ENCODE measurements around the gene KLK12. TPM values are rescaled to one million over a fixed set of nuclear protein-coding genes. Genes with fewer than 3 reads are reported as not detected.

Gene KLK12
- total RNA-seq, 4 donors from 2014 or later, result 0.40 to 1.2 (median 0.54) TPM; not detected in 1

DNA sequence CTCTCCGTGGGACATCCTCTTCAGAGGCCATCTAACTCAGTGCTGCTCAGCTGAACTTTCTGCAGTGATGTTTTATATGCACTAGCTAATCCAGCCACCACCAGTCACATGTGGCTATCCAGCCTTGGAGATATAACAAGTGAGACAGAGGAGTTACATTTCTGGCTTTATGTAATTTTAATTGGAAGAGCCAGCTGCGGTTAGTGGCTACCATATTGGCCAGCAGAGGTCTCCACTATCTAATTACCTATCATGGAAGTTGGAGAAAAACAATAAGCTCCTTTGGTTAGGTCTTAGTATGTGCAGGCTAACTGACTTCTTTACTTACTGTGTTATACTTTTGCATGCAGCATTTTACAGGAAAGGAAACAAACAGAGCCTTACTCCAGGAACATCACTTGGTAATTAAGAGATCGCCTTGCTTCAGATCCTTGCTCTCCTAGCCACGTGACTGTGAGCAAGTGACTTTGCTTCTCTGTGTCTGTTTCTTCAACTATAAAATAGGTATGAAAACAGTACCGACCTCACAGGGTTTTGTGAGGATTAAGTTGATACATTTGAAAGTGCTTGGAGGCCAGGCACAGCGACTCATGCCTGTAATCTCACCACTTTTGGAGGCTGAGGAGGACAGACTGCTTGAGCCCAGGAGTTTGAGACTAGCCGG is 13.7 kb downstream of the KLK12 start:
- Histone ChIP-seq H3K27me3 (peaks cover 93% of the 10 kb centered on the region), H3K4me1 (peaks cover 0 to 31% (median 3%) of the 10 kb centered on the region in 3 donors), H3K4me3 (no peak overlapping the region), H3K36me3 (no peaks in the 10 kb centered on the region), H3K9me3 (no peaks in the 10 kb centered on the region), H3K27ac (no peak overlapping the region)
- 32 to 40% methylated on average over 7 of the region's 7 CpGs for WGBS, 2 donors (ENCODE audit: low coverage in 1 of 2)
- TF ChIP-seq CTCF (IDR thresholded peaks at IDR 0.05) (peak in 3 of 4 experiments; percentile 31 to 57 (median 43)), EP300 (IDR thresholded peaks at IDR 0.05) (no peak), POLR2AphosphoS5 (IDR thresholded peaks at IDR 0.05) (no peak), POLR2A (IDR thresholded peaks at IDR 0.05) (no peak)
- ATAC-seq, result no peak

- peaks cover 0 to 31% (median 3%) of the 10 kb centered on the region in 3 donors for H3K4me1 ChIP-seq
- no peak for ATAC-seq
- H3K9me3 ChIP-seq, result no peaks in the 10 kb centered on the region
- no CpG with 5 or more reads among the region's 14 CpGs for WGBS, 2 donors (ENCODE audit: low coverage in 1 of 2)
- TF ChIP-seq CTCF (IDR thresholded peaks at IDR 0.05) (no peak), POLR2A (IDR thresholded peaks at IDR 0.05) (no peak), EP300 (IDR thresholded peaks at IDR 0.05) (no peak), POLR2AphosphoS5 (IDR thresholded peaks at IDR 0.05) (no peak)
- H3K27ac ChIP-seq, result no peak within 1 kb of the TSS
- peaks cover 93% of the 10 kb centered on the region for H3K27me3 ChIP-seq
- H3K4me3 ChIP-seq, result peak within 1 kb of the TSS in 1 of 2 donors; percentile 34
- no peaks in the 10 kb centered on the region for H3K36me3 ChIP-seq
Observed at GRCh38 chr19:51019544-51019925, 15.3 kb downstream of the KLK12 start, which contains the start of gene KLK10. TSS of gene KLK10 (minus strand) at chr19:51019709. CDS start at chr19:51019130, 579 bp downstream.

- no peak for ATAC-seq
- peaks cover 0 to 31% (median 3%) of the 10 kb centered on the region in 3 donors for H3K4me1 ChIP-seq
- H3K27ac ChIP-seq, result no peak overlapping the region
- H3K9me3 ChIP-seq, result no peaks in the 10 kb centered on the region
- 2 to 3% methylated on average over 9 to 13 of the region's 68 CpGs for WGBS, 2 donors (ENCODE audit: low coverage in 1 of 2)
- TF ChIP-seq POLR2A (IDR thresholded peaks at IDR 0.05) (no peak), CTCF (IDR thresholded peaks at IDR 0.05) (no peak), EP300 (IDR thresholded peaks at IDR 0.05) (no peak), POLR2AphosphoS5 (IDR thresholded peaks at IDR 0.05) (no peak)
- peak overlapping the region in 1 of 2 donors; percentile 34 for H3K4me3 ChIP-seq
- H3K27me3 ChIP-seq, result peaks cover 93% of the 10 kb centered on the region
- H3K36me3 ChIP-seq, result no peaks in the 10 kb centered on the region
Observed at GRCh38 chr19:51018745-51019543, 15.9 kb downstream of the KLK12 start.

DNA sequence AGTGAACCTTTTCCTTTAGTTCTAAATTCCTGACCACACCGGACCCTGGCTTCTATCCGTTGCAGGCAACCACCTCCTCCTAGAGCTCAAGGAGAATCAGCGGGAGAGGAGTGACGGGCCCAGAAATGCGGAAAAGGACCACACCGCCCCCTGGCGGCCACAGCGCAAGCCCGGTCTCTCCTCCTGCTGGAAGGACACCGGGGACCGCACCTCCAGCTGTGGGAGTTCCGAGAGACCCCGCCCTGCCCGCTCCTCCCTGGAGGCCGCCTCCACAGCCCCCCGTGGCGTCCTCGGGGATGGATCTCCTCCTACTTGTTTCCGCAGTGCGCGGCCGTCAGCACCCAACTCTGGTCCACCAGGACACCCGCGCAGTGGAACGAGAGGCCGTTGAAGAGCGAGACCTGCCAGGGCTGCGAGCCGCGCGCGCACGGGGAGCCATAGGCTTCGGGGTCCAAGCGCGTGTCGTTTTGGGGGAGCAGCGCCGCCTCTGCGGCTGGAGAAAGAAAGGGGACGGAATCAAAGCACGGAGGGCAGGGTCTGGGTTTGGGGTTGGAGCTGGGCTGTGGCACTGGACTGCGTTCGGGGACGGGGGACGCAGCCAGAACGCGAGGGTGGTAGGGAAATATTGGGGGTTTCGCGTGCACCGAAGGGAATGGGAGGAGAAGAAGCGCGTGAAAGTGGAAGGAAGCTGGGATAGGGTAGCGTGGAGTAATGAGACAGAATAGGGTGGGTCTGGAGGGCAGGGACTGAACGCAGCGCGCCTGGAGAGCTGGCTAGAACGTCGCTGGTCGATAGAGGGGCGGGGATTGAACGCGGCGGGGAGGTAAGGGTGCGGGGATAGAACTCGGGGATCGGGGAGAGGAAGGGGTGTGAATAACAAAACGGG is 17.8 kb downstream of the KLK12 start:
- TF ChIP-seq CTCF (IDR thresholded peaks at IDR 0.05), result peak in 2 of 4 experiments; percentile 19 to 29
- no peak for TF ChIP-seq POLR2A (IDR thresholded peaks at IDR 0.05)
- ATAC-seq, result no peak
- Histone ChIP-seq H3K4me1 (peaks cover 0 to 31% (median 3%) of the 10 kb centered on the region in 3 donors), H3K4me3 (peak overlapping the region in 1 of 2 donors; percentile 23), H3K9me3 (no peaks in the 10 kb centered on the region), H3K27ac (no peak overlapping the region), H3K36me3 (no peaks in the 10 kb centered on the region), H3K27me3 (peaks cover 93% of the 10 kb centered on the region)
- 1 to 3% methylated on average over 18 to 26 of the region's 68 CpGs for WGBS, 2 donors (ENCODE audit: low coverage in 1 of 2)

All from gastroesophageal sphincter (tissue), 4 donors.